Fibroblast of lung (primary cell): ENCODE results near the gene CCNC. TPM values are rescaled to one million over a fixed set of nuclear protein-coding genes. Genes with fewer than 3 reads are reported as not detected.

ENCODE experiments used
- DNase-seq, 2 donors: peaks; one replicate each; pipeline versions ENCODE4 v3.0.0 to v3.0.0-alpha.2; 2010; ENCODE audit warnings: low read depth in 2 of 2
- H2AFZ ChIP-seq: 2 replicates; pipeline ENCODE4 v1.5.1; 2012; ENCODE audit warnings: low read length, control low read depth, inconsistent platforms
- H3K27ac ChIP-seq: 2 replicates; pipeline ENCODE4 v1.5.1; 2011; ENCODE audit warnings: low read length, control low read depth; ENCODE audit not compliant: insufficient read depth
- H3K27me3 ChIP-seq: 2 replicates; pipeline ENCODE4 v1.5.1; 2011; ENCODE audit warnings: mild to moderate bottlenecking, low read length; ENCODE audit not compliant: control insufficient read depth, insufficient read depth
- H3K36me3 ChIP-seq: 2 replicates; pipeline ENCODE4 v1.5.1; 2011; ENCODE audit warnings: low read length; ENCODE audit not compliant: control insufficient read depth, insufficient read depth
- H3K4me1 ChIP-seq: 2 replicates; pipeline ENCODE4 v1.5.1; 2011; ENCODE audit warnings: low read length; ENCODE audit not compliant: control insufficient read depth, insufficient read depth; ENCODE audit errors: extremely low read depth
- H3K4me2 ChIP-seq: 2 replicates; pipeline ENCODE4 v1.5.1; 2011; ENCODE audit warnings: low read length, control low read depth; ENCODE audit not compliant: insufficient read depth; ENCODE audit errors: extremely low read depth
- H3K4me3 ChIP-seq, 4 experiments: fragments of 200-600 bp in 1 of 4; sonication (generic) in 1 of 4; replicated peaks in 1 of 4; 2 replicates each; pipeline ENCODE4 v1.5.1; 2011 to 2016; ENCODE audit warnings: low read length in 4 of 4, low read depth in 3 of 4, mild to moderate bottlenecking in 3 of 4, control low read depth in 2 of 4, inconsistent platforms in 1 of 4, mixed read lengths in 1 of 4; ENCODE audit not compliant: insufficient read depth in 1 of 4; ENCODE audit errors: control extremely low read depth in 1 of 4
- H3K79me2 ChIP-seq: 2 replicates; pipeline ENCODE4 v1.5.1; 2012; ENCODE audit warnings: mild to moderate bottlenecking, low read length, inconsistent platforms; ENCODE audit not compliant: control insufficient read depth, insufficient read depth
- H3K9ac ChIP-seq: 2 replicates; pipeline ENCODE4 v1.5.1; 2011; ENCODE audit warnings: mild to moderate bottlenecking, low read length, control low read depth; ENCODE audit not compliant: insufficient read depth
- H3K9me3 ChIP-seq: 2 replicates; pipeline ENCODE4 v1.5.1; 2012; ENCODE audit warnings: low read depth, low read length; ENCODE audit not compliant: control insufficient read depth, insufficient read depth
- H4K20me1 ChIP-seq: 2 replicates; pipeline ENCODE4 v1.5.1; 2011; ENCODE audit warnings: low read length; ENCODE audit not compliant: control insufficient read depth, insufficient read depth; ENCODE audit errors: extremely low read depth
- CTCF ChIP-seq, 2 donors: IDR thresholded peaks in 1 of 2; conservative IDR thresholded peaks in 1 of 2; 1 replicate in 1 of 2; 2 replicates in 1 of 2; pipeline ENCODE4 v1.5.1; 2011 to 2012; ENCODE audit warnings: low read length in 2 of 2, control low read depth in 1 of 2, inconsistent platforms in 1 of 2, low read depth in 1 of 2, mild to moderate bottlenecking in 1 of 2
- EZH2 ChIP-seq: IDR thresholded peaks from 2 replicates; pipeline ENCODE4 v1.5.1; 2012; ENCODE audit warnings: low read length, control low read depth, mild to moderate bottlenecking; ENCODE audit errors: missing control alignments
- polyA plus RNA-seq, 2 donors: library from polyadenylated mRNA; depleted of rRNA in 1 of 2; stranded (reverse) in 1 of 2; unstranded in 1 of 2; fragments of >200 nt; gene quantifications; 2 replicates each; pipeline ENCODE4 v1.2.1, GENCODE V29; 2011 to 2012; ENCODE audit warnings: missing spikeins in 1 of 2
- total RNA-seq: library from RNA; depleted of rRNA; stranded (reverse); fragments of >200 nt; gene quantifications from 2 replicates; pipeline ENCODE4 v1.2.1, GENCODE V29; 2014

The CCNC gene
- total and polyA plus RNA-seq, 2 donors (not counting 1 experiment from before 2014, with no cell fraction given) = 50.0 to 57.2 TPM

- H3K9me3 ChIP-seq = no peaks in the 10 kb centered on the region
- TF ChIP-seq EZH2 (no peak), CTCF (conservative IDR thresholded peaks at IDR 0.05 in 1 of 2, IDR thresholded peaks at IDR 0.05 in 1 of 2; ENCODE audit: low read depth in 1 of 2, low read length in 2 of 2) (no peak)
- no peaks in the 10 kb centered on the region for H3K79me2 ChIP-seq
- H3K36me3 ChIP-seq = no peaks in the 10 kb centered on the region
- DNase-seq = no peak
- H3K9ac ChIP-seq = no peak overlapping the region
- no peak overlapping the region for H2AFZ ChIP-seq
- no peak overlapping the region for H3K4me3 ChIP-seq
- no peaks in the 10 kb centered on the region for H3K4me1 ChIP-seq
- H3K27ac ChIP-seq = no peak overlapping the region
- H3K4me2 ChIP-seq = no peak overlapping the region
- H3K27me3 ChIP-seq = peaks cover 34% of the 10 kb centered on the region
- no peaks in the 10 kb centered on the region for H4K20me1 ChIP-seq
Measured at GRCh38 chr6:99587792-99588191, 19.3 kb upstream of the CCNC start.

GRCh38 chr6:99579781-99580180 lies 11.3 kb upstream of the CCNC start:
- H3K9me3 ChIP-seq = no peaks in the 10 kb centered on the region
- H3K9ac ChIP-seq = no peak overlapping the region
- H4K20me1 ChIP-seq = no peaks in the 10 kb centered on the region
- H3K79me2 ChIP-seq = no peaks in the 10 kb centered on the region
- no peaks in the 10 kb centered on the region for H3K27me3 ChIP-seq
- H3K36me3 ChIP-seq = no peaks in the 10 kb centered on the region
- H3K4me3 ChIP-seq = no peak overlapping the region
- no peak overlapping the region for H2AFZ ChIP-seq
- TF ChIP-seq EZH2 (no peak), CTCF (conservative IDR thresholded peaks at IDR 0.05 in 1 of 2, IDR thresholded peaks at IDR 0.05 in 1 of 2; ENCODE audit: low read depth in 1 of 2, low read length in 2 of 2) (no peak)
- no peaks in the 10 kb centered on the region for H3K4me1 ChIP-seq
- no peak overlapping the region for H3K4me2 ChIP-seq
- DNase-seq = no peak
- H3K27ac ChIP-seq = no peak overlapping the region

- no peak for DNase-seq
- H3K9me3 ChIP-seq = no peaks in the 10 kb centered on the region
- no peaks in the 10 kb centered on the region for H3K4me1 ChIP-seq
- H3K4me3 ChIP-seq = no peak overlapping the region
- H3K4me2 ChIP-seq = no peak overlapping the region
- no peak for TF ChIP-seq EZH2
- no peak for TF ChIP-seq CTCF (conservative IDR thresholded peaks at IDR 0.05 in 1 of 2, IDR thresholded peaks at IDR 0.05 in 1 of 2; ENCODE audit: low read depth in 1 of 2, low read length in 2 of 2)
- H3K36me3 ChIP-seq = no peaks in the 10 kb centered on the region
- H3K79me2 ChIP-seq = no peaks in the 10 kb centered on the region
- no peak overlapping the region for H2AFZ ChIP-seq
- H4K20me1 ChIP-seq = no peaks in the 10 kb centered on the region
- no peak overlapping the region for H3K9ac ChIP-seq
- H3K27ac ChIP-seq = no peak overlapping the region
- H3K27me3 ChIP-seq = no peaks in the 10 kb centered on the region
Measured at GRCh38 chr6:99575544-99576227, 7.2 kb upstream of the CCNC start.
